SK-N-MC (cell line): ENCODE data around the gene SERPINA4.

Experiments
- EZH2 ChIP-seq: fragments of 200-600 bp; sonication (generic); IDR thresholded peaks from one replicate; pipeline ENCODE4 v1.6.1; 2017; ENCODE audit warnings: antibody characterized with exemption
- FOXP2 ChIP-seq: optimal IDR thresholded peaks from 2 replicates; pipeline ENCODE3; 2011; ENCODE audit warnings: mild to moderate bottlenecking, moderate library complexity; ENCODE audit not compliant: insufficient read depth; ENCODE audit errors: extremely low read length, control extremely low read depth
- POLR2AphosphoS5 ChIP-seq: IDR thresholded peaks from 2 replicates; pipeline ENCODE4 v1.6.1; 2012; ENCODE audit warnings: mild to moderate bottlenecking, low read depth, low read length, borderline replicate concordance

GRCh38 chr14:94617988-94618822 lies 57.0 kb downstream of the SERPINA4 start:
- no peak for TF ChIP-seq EZH2
- TF ChIP-seq POLR2AphosphoS5, result no peak
- TF ChIP-seq FOXP2, result no peak
